ENCODE results near the gene PCDHGB7.

DNA sequence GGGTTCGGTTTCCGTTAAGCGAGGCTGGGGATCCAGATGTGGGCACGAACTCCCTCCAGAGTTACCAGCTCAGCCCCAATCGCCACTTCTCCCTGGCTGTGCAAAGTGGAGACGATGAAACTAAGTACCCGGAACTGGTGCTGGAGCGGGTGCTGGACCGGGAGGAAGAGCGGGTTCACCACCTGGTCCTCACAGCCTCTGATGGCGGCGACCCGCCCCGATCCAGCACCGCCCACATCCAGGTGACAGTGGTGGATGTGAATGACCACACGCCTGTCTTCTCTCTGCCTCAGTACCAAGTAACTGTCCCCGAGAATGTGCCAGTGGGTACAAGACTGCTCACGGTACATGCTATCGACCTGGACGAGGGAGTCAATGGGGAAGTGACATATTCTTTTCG is 34.1 kb upstream of the PCDHGB7 start:
- TF ChIP-seq CTCF (IDR thresholded peaks at IDR 0.05) (no peak), ETV6 (CRISPR knock-in tag; IDR thresholded peaks at IDR 0.05) (no peak)
- TF ChIP-seq, protein P1, sequence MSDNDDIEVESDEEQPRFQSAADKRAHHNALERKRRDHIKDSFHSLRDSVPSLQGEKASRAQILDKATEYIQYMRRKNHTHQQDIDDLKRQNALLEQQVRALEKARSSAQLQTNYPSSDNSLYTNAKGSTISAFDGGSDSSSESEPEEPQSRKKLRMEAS (CRISPR knock-in tag; IDR thresholded peaks at IDR 0.05): no peak

Data from WTC11 (cell line).